SHP77 treated with DMSO at 0.1 percent for 48 hours (cell line): ENCODE results near the gene RYR1.
"Not testable (repeated sequence)": the region's sequence is repeated elsewhere in the genome, so short reads cannot be mapped to it uniquely, and the experiment has no call there.

Experiments used
- DNase-seq: peaks from one replicate; lab custom pipeline; 2025; lab: John Stamatoyannopoulos, UW

The RYR1 gene

DNA sequence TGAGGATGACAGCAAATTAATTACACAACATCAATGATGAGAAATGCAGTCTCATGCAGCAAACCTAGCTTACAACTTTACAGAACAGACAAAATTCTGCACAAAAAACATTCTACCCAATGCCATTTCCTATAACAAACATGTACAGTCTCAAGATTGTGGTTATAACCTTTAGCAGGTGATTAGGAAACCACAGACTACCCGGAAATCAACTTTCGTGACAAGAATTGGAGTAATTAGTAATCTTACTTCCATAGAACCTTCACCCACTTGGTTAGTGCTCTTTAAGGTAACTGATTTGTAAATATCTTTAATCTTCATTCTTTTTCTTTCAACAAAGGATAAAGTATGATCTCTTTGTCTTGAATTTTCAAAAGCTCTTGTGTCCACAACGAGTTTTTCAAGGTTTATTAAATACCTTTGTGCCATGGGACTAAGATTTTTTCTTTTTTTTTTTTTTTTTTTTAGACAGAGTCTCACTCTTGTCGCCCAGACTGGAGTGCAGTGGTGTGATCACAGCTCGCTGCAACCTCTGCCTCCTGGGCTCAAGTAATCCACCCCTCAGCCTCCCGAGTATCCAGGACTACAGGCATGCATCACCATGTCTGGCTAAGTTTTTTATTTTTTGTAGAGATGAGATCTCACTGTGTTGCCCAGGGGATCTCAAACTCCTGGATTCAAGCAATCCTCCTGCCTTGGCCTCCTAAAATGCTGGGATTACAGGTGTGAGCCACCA, 105.5 kb downstream of the RYR1 start:
- DNase-seq = no peak

DNA sequence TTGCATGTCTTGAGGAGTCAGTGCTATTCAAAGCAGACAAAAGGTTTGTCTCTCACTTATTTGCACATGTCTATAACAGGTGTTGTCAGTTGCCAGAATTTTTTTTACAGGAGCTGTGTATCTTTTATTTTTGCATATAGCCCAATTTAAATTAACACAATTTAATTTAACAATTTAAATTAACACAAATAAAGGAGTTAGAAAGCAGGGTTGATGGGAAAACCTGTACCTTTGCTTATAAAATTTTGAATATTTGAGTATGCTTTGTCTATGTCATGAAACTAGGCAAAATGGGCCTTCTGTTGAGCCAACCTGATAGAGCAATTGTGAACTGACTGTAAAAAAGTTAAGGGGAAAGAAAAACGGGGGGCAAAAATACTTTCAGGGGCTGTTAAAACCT, 106.3 kb downstream of the RYR1 start:
- no peak for DNase-seq

DNA sequence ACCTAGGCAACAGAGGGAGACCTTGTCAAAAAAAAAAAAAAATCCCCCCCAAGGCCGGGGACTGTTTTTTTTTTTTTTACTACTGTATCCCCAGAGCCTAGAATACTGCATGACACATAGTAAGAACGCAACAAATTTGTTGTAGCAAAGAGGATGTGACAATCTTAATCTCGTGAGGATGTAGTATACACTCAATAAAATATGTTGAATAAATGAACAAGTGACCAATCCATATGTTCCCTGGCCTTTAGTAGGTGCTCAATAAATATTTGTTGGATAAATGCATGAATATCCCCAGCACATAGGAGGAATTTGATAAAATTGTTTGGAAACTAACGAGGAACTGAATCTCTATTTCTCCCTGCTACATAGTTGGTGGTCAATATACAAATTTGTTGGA, 108.5 kb downstream of the RYR1 start:
- no peak for DNase-seq

DNA sequence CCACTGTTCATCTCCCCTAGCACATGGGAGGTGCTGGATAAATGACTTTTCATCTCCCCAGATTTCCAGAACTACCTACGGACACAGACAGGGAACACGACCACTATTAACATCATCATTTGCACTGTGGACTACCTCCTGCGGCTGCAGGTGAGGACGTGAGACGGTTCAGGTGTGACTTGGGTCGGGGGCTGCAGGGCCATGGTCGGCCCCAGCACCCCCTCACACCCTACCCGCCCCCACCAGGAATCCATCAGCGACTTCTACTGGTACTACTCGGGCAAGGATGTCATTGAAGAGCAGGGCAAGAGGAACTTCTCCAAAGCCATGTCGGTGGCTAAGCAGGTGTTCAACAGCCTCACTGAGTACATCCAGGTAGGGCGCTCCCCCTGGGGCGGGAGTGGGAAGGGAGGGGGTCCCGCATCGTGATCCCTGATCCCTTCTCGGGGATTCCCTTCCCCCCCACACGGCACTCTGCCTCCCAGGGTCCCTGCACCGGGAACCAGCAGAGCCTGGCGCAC, 109.9 kb downstream of the RYR1 start:
- no peak for DNase-seq

DNA sequence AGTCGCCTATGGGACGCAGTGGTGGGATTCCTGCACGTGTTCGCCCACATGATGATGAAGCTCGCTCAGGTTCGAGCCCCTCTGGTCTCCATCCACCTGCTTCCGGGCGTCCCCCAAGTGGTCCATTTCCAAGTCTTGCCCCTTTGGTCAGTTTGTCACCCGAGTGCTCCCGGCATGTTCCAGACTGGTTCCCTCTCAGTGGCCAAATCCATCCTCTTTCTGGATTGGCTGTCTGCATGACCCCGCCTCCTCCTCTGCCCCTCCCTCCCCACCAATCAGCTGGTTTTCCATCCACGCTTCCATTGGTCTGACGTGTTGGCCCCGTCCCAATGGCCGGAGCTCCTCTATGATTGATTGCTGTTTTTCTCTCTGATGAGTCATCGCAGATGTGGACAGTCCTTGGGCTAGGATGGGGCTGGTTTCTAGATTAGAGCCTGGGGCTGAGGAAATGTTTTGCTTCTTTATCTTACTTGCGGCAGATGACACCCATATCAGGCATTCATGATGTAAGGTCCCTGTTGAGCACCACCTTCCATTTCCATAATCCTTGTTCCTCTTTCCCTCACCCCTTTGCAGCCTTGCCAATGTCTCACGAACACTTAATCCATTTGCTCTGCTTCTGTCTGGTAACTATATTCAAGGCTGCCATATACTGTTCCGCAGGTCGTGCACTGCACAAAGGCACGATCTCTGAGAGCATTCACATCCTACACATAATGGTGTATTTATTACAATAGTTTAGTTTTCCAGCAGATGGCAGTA, 110.5 kb downstream of the RYR1 start:
- DNase-seq = peak; percentile 90

DNA sequence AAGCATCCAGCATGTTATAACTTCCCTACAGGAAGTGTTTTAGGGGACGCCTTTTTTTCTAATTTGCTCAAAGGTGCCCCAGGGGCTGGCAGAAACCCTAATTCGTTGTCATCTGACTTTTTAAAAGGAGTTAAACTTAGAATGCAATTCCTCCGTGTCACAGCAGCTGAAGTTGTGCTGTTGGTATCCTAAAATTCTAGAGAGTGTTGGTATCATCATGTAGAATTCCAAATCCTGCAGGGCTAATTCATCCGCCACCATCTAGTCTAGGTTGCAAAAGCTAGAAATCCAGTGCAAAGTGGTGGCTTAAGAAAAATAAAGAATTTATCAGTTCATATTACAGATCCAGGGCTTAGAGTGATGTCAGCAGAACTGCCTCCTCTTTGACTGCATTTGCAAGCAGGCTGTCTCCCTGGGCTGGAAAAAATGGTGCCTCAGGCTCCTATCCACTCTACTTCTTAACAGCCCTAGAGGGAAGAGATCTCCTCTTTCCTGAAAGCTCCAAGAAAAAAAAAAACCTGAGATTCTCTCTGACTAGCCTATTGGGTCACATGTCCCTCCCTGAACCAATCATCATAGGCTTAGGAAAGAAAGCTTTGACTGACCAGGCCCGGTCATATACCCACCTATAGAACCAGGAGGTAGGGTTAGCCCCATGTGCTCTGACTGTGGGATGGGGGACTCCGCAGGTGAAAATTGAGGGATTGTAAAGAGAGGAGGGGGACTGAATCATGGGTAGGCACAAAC, 111.3 kb downstream of the RYR1 start:
- no peak for DNase-seq

DNA sequence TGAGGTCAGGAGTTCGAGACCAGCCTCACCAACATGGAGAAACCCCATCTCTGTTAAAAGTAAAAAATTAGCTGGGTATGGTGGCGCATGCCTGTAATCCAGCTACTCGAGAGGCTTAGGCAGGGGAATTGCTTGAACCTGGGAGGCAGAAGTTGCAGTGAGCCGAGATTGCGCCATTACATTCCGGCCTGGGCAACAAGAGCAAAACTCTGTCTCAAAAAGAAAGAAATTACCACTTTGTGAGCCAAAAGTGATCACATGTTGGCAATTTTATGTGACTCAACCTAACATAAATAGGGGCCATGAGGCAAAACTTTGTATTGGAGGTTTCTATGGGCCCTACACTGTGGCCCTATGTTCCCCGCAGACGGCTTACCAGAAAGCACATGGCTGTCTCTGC, 112.1 kb downstream of the RYR1 start:
- DNase-seq = no peak

DNA sequence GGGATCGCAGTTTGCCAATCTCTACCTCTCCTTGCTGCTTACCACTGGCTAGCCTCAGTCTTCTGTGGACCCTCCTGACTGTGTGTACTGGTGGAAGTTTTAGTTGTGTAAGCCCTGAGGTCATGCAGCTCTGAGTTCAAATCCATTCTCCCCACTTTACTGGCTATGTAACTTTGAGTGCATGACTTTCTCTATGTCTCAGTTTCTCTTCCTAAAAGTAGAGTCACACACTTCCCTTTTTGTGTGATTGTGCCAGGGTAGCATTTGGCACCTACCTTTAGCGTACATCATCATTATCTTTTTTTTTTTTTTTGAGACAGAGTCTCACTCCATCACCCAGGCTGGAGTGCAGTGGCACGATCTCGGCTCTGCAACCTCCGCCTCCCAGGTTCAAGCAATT, 113.9 kb downstream of the RYR1 start:
- DNase-seq = no peak

DNA sequence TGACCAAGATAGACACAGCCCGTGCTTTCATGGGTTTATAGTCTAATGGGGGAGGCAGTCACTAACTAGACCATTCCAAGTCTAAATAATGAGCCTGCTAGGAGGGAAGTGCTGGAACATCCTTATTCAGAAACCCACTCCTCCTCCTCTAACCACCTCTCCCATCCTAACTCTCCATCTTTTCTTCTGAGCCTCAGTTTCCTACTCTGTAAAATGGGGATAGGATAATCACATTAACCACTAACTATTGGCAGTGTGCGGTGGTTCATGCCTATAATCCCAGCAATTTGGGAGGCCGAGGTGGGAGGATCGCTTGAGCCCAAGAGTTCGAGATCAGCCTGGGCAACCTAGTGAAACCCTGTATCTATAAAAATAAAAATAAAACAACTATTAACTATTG, 115.6 kb downstream of the RYR1 start:
- DNase-seq = no peak

DNA sequence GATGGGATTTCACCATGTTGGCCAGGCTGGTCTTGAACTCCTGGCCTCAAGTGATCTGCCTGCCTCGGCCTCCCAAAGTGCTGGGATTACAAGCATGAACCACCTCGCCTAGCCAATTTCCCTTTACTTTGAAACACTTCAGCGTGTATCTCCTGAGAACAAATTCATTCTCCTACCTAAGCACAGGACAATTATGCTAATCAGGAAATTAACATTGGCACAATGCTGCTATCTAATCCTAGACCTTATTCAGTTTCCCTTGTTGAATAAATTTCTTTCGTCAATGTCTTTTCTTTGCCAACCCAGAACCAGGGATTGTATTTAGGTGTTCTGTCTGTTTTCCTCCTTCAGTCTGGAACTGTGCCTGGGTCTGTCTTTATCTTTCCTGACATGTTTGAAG, 116.5 kb downstream of the RYR1 start:
- no peak for DNase-seq

DNA sequence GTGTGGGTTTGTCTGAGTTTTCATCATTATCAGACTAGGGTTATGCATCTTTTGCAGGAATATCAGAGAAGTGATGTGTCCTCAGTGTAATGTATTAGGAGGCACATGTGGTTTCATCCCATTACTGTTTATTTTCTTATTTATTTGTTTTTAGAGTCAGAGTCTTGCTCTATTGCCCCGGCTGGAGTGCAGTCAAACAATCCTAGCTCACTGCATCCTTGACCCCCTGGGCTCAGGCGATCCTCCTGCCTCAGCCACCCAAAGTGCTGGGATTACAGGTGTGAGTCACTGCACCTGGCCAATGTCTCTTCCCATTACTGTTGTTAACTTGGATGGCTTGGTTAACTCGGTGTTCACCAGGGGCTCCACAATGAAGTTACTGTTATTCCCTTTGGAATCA, 116.9 kb downstream of the RYR1 start:
- DNase-seq = no peak

DNA sequence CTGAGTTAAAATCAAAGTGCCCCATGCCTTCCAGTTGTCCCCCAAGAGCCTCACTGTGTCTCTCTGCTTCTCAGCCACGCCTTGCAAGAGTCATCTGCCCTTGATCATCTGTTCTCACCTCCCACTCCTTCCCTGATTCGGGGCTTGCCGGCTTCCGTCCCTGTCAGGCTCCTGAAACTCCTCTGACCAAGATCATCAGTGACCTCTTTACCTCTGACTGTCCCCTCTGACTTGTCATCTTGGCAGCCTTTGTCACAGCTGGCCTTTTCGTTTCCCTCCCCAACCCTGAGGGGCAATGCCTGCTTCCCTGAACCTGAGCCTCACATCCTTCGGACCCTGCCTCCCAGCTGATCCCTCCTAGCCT, 117.9 kb downstream of the RYR1 start:
- DNase-seq = no peak

DNA sequence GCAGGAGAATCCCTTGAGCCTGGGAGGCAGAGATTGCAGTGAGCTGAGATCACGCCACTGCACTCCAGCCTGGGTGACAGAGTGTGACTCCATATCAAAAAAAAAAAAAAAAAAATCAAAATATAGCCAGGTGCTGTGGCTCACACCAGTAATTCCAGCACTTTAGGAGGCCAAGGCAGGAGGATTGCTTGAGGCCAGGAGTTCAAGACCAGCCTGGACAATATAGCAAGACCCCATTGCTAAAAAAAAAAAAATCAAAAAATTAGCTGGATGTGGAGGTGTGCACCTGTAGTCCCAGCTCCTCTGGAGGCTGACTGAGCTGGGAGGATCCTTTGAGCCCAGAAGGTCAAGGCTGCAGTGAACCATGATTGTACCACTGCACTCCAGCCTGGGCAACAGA, 119.7 kb downstream of the RYR1 start:
- not testable (repeated sequence) for DNase-seq

DNA sequence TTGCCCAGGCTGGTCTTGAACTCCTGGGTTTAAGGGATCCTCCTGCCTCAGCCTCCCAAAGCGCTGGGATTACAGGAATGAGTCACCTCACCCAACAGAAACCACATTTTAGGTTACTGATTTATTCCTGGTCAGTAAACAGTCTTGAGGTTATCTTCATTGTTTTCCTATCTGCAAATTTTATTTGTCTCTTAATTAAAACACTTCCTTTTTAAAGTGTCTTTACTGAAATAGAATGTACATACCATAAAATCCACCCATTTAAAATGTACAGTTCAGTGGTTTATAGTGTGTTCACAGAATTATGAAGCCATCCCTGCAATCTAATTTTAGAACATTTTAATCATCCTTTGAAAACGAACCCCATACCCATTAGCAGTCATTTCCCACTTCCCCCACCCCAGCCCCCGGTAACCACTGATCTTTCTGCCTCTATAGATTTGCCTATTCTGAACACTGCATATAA, 121.2 kb downstream of the RYR1 start:
- DNase-seq = no peak

DNA sequence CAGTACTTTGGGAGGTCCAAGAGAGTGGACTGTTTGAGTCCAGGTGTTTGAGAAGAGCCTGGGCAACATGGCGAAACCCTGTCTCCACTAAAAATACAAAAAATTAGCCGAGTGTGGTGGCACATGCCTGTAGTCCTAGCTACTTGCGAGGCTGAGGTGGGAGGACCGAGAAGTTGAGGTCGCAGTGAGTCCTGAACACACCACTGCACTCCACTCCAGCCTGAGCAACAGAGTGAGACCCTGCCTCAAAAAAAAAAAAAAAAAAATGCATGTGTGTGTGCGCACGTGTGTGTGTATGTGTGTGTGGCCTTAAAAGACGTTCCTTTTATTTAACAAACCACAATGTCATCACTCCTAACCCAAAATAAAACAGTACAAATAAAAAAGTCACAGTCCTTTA, 121.7 kb downstream of the RYR1 start:
- DNase-seq = no peak

DNA sequence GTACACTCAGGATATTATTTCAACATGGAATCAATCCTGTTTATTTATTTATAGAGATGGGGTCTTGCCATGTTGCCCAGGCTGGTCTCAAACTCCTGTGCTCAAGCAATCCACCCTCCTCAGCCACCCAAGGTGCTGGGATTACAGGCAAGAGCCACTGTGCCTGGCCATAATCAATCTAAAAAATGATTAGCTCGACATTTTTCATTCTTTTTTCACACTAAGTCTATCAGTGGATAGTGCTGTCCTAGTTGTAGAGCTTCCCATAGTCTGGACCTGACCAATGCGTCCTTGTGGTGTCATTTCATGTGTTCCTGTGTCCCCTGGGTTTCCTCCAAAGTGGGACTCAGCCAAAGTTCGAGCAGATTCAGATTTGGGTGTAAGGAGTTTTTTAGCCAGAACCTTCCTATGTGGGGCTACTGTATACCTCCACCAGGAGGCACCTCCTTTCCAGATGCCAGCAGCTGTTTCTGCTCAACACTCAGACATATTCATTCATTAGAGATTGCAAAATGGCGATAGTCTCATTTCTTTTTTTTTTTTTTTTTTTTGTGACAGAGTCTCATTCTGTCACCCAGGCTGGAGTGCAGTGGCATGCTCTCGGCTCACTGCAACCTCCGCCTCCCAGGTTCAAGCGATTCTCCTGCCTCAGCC, 123.2 kb downstream of the RYR1 start:
- no peak for DNase-seq

DNA sequence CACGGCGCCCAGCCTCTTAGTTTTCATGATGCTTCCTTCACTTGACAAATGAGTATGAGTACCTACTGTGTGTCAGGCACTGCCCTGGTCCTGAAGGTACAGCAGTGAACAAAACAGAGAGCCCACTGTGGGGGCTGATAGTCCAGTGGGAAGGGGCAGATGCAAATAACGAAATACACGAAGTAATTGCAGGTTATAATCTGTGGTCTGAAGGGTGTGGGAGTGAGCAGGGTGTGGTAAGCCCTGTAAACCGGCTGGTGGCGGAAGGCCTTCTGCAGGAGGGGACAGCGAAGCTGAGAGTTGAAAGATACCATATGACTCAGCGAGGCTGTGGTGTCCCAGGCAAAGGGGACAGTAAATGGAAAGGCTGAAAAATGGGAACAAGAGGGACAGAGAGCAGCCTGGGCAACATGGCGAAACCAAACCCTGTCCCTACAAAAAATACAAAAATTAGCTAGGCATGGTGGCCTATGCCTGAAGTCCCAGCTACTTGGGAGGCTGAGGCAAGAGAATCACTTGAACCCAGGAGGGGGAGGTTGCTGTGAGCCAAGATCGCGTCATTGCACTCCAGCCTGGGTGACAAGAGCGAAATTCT, 123.8 kb downstream of the RYR1 start:
- DNase-seq = no peak

DNA sequence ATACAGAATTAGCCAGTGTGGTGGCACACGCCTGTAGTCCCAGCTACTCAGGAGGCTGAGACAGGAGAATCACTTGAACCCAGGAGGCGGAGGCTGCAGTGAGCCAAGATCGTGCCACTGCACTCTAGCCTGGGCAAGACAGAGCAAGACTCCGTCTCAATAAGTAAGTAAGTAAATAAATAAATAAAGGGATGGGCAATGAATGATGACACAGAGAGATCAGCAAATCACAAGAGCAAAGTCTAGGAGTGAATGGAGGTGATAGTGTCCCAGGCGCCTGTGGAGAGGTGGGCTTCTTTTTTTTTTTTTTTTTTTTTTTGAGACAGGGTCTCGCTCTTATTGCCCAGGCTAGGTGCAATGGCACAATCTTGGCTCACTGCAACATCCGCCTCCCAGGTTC, 125.4 kb downstream of the RYR1 start:
- not testable (repeated sequence) for DNase-seq

DNA sequence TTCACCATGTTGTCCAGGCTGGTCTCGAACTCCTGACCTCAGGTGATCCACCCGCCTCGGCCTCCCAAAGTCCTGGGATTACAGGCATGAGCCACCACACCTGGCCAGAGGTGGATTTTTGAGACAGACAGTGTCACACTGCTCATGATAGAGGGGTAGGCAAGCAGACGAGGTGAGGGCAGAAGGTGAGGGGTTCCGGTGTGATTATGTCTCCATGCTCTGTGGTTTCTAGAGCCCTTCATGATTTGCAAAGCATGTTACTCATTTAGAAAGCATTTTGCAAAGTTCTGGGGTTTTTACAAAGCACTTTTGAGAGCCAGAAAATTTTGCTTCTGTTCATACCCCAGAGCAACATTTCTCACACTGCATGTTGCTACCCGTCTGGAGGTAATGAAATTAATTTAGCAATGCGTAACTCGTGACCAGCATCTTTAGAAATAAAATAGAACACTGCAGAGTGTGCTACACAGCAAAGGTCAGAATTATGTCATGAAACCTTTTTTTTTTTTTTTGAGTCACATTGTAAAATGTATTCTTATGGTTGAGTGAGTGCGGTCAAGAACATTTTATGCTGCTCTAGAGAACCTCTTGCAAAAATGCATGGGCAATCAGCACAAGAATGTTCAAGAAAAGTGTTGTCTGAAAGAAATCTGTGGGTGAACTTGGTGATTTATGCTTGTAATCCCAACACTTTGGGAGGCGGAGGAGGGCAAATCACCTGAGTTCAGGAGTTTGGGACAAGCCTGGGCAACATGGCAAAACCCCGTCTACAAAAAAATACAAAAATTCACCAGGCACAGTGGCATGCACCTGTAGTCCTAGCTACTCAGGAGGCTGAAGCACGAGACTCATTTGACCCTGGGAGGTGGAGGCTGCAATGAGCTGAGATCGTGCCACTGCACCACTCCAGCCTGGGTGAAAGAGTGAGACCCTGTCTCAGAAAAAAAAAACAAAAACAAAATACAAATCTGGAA, 126.2 kb downstream of the RYR1 start:
- no peak for DNase-seq

DNA sequence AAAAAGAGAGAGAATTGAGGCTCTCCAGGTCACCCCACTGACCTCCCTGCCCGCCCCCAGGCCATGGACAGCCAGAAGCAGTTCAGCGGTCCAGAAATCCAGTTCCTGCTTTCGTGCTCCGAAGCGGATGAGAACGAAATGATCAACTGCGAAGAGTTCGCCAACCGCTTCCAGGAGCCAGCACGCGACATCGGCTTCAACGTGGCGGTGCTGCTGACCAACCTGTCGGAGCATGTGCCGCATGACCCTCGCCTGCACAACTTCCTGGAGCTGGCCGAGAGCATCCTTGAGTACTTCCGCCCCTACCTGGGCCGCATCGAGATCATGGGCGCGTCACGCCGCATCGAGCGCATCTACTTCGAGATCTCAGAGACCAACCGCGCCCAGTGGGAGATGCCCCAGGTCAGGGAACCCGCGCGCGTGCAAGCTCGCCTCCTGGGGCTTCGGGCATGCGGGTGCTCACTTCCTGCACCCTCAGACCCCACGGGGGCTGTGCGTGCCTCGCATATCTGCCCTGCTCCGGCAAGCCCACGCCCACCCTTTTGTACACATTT, 127.6 kb downstream of the RYR1 start:
- DNase-seq = no peak
